ENCODE measurements around the gene TRIM63. TPM values are rescaled to one million over a fixed set of nuclear protein-coding genes. Genes with fewer than 3 reads are reported as not detected.

TRIM63 gene
- total and polyA plus RNA-seq, 9 of the 15 experiments (the other 6 are each of a cell fraction or from before 2014, with no cell fraction given), result 0.08 to 0.57 (median 0.36) TPM

DNA sequence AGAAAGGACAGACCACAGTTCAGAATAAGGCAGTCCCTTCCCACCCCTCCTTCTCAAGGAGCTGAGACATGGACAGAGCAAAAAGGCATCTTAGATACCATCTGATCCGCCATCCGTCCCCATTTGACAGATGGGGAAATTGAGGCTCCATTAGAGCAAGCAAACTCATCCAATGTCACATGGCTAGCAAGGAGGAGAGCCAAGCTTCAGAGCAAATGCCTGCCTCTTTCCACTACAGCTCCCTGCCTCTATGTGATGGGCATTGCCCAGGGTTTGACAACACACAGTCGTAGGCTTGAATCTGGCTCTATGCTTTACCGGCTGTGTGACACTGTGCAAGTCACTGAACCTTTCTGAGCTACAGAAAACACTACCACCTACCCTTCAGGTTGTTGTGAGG, 25.5 kb downstream of the TRIM63 start:
- no peaks in the 10 kb centered on the region for H3K79me2 ChIP-seq (ENCODE audit: control insufficient read depth, insufficient read depth, low read length)
- peak overlapping the region in 1 of 2 experiments; percentile 56; a peak in 1 of 4 replicates for H3K9ac ChIP-seq (ENCODE audit: insufficient read depth in 1 of 2, low read depth in 2 of 2, low read length in 2 of 2)
- no peaks in the 10 kb centered on the region for H3K9me1 ChIP-seq (ENCODE audit: control insufficient read depth, insufficient read depth, low read length)
- POLR2A ChIA-PET, result interaction anchor here (0.6 to 1.4 kb wide), 5 partner anchors 43 to 147 kb away, joined by 3 to 4 read pairs (median 3); no protein-coding TSS in a partner anchor
- no peak overlapping the region for H2AFZ ChIP-seq (ENCODE audit: low read depth, low read length)
- no peak overlapping the region for H3K4me2 ChIP-seq (ENCODE audit: insufficient read depth, low read length)
- CTCF ChIA-PET (ENCODE audit: low intra/inter-chr PET ratio), result no interaction called here
- H3K4me1 ChIP-seq (replicated peaks in 1 of 2; ENCODE audit: control insufficient read depth in 2 of 2, insufficient read depth in 2 of 2, low read length in 2 of 2), result peaks cover 26 to 55% of the 10 kb centered on the region in 2 experiments; a peak in 4 of 5 replicates
- H3K27ac ChIP-seq (ENCODE audit: extremely low read depth, low read depth, low read length), result no peak overlapping the region
- no peaks in the 10 kb centered on the region for H4K20me1 ChIP-seq (replicated peaks; ENCODE audit: control insufficient read depth, insufficient read depth, low read length)
- 62% methylated on average over 4 of the region's 4 CpGs for WGBS (ENCODE audit: insufficient coverage, low coverage, missing lambda C conversion rate)
- BruUV-seq (replicated peaks), result no TSS peak
- H3K4me3 ChIP-seq, result no peak overlapping the region
- intact Hi-C loops (cut with micrococcal nuclease) (no loop called here), in situ Hi-C loops (cut with MboI) (loop anchor here (5.0 kb wide), 2 partner anchors 65 to 105 kb away; no protein-coding TSS in a partner anchor)
- H3K36me3 ChIP-seq (ENCODE audit: control insufficient read depth, insufficient read depth, low read length), result no peaks in the 10 kb centered on the region
- TF ChIP-seq HDAC2 (IDR thresholded peaks at IDR 0.05) (peak; percentile 63), KDM1A (IDR thresholded peaks at IDR 0.05) (peak; percentile 63 to 83; a peak in 3 of 4 replicates), GATA2 (CRISPR knock-in tag; IDR thresholded peaks at IDR 0.05) (peak; percentile 58), POLR2B (IDR thresholded peaks at IDR 0.05; ENCODE audit: low read depth, partially characterized antibody) (no peak), ZFP36 (IDR thresholded peaks at IDR 0.05; ENCODE audit: low read depth, low read length, partially characterized antibody) (peak; percentile 32), CBX8 (IDR thresholded peaks at IDR 0.05; ENCODE audit: borderline replicate concordance, extremely low read depth, low read depth, low read length, poor library complexity, severe bottlenecking) (no peak), ADNP (tag; IDR thresholded peaks at IDR 0.05) (peak; percentile 36; the same call in 1 of the 2 replicates), BCOR (IDR thresholded peaks at IDR 0.05) (peak; percentile 91), RCOR1 (IDR thresholded peaks at IDR 0.05; ENCODE audit: borderline replicate concordance in 1 of 2, low read depth in 2 of 2, low read length in 2 of 2) (0 out of 4 replicates have a peak, but pooled peaks of 1 of the 2 experiments have one; percentile 5), RBM25 (IDR thresholded peaks at IDR 0.05; ENCODE audit: low read depth, low read length, severe bottlenecking) (peak; percentile 84), SMARCA5 (IDR thresholded peaks at IDR 0.05) (peak; percentile 71; the same call in 1 of the 2 replicates)
- TF ChIP-seq, protein P1, sequence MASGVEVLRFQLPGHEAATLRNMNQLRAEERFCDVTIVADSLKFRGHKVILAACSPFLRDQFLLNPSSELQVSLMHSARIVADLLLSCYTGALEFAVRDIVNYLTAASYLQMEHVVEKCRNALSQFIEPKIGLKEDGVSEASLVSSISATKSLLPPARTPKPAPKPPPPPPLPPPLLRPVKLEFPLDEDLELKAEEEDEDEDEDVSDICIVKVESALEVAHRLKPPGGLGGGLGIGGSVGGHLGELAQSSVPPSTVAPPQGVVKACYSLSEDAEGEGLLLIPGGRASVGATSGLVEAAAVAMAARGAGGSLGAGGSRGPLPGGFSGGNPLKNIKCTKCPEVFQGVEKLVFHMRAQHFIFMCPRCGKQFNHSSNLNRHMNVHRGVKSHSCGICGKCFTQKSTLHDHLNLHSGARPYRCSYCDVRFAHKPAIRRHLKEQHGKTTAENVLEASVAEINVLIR (CRISPR knock-in tag; IDR thresholded peaks at IDR 0.05), result no peak
- no peaks in the 10 kb centered on the region for H3K9me3 ChIP-seq (replicated peaks; ENCODE audit: control insufficient read depth, insufficient read depth, low read depth, low read length)
- H3K27me3 ChIP-seq (ENCODE audit: control insufficient read depth in 2 of 2, insufficient read depth in 2 of 2, low read length in 2 of 2), result no peaks in the 10 kb centered on the region
- no peak for ATAC-seq
- FAIRE-seq, result peak; percentile 15
- no peak for DNase-seq (ENCODE audit: extremely low read depth in 1 of 4, low spot score in 3 of 4)
